GM12875 (cell line): ENCODE measurements around the gene IZUMO4.

Experiments
- H3K4me3 ChIP-seq: one replicate; pipeline ENCODE4 v1.5.1; 2011; ENCODE audit warnings: low read depth, low read length, control low read depth
- TF ChIP-seq, protein P1 (sequence below): IDR thresholded peaks from 2 replicates; pipeline ENCODE4 v1.5.1; 2011; ENCODE audit warnings: low read depth, mild to moderate bottlenecking, control low read depth, inconsistent platforms, low read length, moderate library complexity, borderline replicate concordance; ENCODE audit not compliant: insufficient read depth

The IZUMO4 gene

DNA sequence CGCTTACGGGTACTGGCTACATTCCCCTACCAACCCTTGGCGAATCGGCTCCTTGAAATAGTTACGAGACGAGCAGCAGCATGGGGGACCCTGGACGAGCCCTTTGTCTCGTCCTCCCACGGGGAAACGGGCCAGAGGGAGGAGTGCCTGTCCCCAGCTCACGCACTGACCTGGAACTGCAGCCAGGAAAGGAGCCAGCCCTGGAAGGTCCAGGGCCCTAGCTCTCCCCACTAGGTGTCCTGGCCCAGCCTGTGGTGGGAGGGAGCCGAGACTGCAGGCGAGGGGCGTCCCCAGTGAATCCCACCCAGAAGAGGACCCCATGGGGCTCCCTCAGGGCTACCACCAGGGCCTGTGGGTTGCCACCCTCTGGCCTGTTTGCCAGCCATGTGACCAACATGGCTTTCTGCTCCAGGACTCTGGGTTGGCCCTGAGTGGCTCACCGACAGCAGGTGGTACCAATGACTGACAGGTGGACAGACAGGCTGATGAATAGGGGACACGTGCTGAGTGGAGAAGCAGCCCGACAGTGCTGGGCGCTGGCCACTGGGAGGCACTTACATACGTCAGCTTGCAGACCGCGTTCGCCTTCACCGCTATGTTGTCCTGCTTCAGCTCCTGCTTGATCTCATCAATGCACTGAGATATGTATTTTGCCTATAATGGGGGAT is 41.5 kb downstream of the IZUMO4 start:
- H3K4me3 ChIP-seq: no peak overlapping the region
- TF ChIP-seq, protein P1, sequence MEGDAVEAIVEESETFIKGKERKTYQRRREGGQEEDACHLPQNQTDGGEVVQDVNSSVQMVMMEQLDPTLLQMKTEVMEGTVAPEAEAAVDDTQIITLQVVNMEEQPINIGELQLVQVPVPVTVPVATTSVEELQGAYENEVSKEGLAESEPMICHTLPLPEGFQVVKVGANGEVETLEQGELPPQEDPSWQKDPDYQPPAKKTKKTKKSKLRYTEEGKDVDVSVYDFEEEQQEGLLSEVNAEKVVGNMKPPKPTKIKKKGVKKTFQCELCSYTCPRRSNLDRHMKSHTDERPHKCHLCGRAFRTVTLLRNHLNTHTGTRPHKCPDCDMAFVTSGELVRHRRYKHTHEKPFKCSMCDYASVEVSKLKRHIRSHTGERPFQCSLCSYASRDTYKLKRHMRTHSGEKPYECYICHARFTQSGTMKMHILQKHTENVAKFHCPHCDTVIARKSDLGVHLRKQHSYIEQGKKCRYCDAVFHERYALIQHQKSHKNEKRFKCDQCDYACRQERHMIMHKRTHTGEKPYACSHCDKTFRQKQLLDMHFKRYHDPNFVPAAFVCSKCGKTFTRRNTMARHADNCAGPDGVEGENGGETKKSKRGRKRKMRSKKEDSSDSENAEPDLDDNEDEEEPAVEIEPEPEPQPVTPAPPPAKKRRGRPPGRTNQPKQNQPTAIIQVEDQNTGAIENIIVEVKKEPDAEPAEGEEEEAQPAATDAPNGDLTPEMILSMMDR: no peak

DNA sequence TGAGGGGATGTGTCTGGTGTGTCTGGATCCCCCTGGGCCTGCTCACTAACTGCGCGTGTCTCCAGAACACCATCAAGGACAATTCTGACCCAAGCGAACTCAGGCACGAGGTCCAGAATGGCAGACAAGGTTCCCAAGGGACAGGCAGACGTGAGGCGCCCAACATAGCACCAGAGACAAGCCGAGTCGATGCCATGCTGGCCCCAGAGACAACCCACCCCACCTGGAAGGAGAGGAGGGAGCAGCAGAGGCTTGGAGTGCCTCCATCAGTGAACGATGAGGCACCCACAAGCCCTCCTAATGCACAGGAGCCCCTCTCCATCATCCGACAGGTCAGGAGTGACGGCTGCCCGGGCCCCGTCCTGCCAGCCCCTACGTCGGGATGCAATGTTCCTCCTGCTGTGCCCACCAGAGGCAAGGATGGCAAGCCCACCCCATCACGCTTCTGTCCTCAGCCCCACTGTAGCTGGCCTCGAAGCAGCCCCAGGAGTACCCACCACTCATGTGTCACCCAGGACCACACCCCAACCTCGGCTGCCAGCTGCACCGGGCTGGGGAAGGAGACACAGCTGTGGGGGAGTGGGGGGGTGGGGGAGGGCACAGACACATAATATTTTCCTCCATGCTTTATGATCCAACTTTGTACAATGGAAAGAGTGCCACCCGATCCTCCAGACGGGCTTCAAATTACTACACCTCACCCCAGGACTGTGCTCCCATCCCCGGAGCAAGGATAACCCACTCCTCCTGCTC is 42.8 kb downstream of the IZUMO4 start:
- H3K4me3 ChIP-seq: no peak overlapping the region
- TF ChIP-seq, protein P1: no peak

DNA sequence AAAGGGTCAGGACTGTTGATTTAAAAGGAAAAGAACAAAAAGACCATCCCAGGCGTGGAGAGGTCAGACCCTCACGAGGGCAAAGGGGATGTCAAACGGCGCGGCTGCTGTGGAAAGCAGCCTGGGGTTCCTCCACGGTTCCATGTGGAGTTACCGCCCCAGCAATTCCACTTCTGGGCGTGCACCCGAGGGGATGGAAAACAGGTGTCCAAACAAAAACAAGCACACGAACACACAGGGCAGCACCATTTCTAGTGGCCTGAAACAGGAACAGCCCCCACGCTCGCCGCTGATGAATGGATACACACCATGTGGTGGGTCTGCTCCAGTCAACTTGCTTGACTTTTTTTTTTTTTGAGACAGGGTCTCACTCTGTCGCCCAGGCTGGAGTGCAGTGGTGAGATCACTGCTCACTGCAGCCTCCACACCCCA is 43.4 kb downstream of the IZUMO4 start:
- TF ChIP-seq, protein P1: no peak
- no peak overlapping the region for H3K4me3 ChIP-seq

DNA sequence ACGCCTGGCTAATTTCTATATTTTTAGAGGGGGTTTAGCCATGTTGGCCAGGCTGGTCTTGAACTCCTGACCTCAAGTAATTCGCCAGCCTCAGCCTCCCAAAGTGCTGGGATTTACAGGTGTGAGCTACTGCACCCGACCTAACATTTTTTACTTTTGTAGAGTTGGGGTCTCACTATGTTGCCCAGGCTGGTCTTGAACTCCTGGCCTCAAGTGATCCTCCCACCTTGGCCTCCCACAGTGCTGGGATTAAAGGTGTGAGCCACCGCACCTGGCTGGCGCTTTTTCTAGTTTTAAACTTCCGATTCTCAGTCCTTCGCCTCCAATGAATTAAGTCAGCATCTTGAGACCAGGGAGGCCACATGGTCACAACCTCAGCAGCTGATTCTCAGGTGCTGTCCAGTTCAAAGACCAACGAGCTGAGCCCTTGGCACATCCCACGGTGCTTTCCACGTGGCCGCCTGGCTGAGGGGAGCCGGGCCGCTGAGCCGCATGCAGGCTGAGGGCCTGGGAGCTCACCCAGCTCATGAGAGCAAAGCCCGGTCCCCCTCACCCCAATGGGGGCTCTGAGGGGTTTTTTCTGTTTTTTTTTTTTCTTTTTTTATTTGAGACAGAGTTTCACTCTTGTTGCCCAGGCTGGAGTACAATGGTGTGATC is 45.6 kb downstream of the IZUMO4 start:
- no peak overlapping the region for H3K4me3 ChIP-seq
- TF ChIP-seq, protein P1: no peak

DNA sequence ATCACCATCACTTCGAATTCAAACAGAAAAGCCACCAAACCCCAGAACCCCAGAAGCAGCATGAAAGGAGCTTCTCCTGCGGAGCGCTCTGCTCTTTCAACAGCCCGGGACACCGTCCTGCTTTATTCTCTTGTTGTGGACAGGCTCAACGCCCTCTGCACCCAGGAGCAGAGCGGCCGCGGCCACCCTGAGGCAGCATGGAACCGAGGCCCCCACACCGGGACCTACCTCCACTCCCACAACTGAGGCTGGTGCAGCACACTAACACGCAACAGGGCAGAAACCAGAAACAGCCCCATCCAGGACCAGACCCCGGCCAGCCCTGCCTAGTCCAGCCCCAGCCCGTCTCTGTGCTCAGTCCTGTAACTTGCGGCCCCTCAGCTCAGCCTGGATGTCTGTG is 47.5 kb downstream of the IZUMO4 start:
- H3K4me3 ChIP-seq: no peak overlapping the region
- TF ChIP-seq, protein P1: no peak

DNA sequence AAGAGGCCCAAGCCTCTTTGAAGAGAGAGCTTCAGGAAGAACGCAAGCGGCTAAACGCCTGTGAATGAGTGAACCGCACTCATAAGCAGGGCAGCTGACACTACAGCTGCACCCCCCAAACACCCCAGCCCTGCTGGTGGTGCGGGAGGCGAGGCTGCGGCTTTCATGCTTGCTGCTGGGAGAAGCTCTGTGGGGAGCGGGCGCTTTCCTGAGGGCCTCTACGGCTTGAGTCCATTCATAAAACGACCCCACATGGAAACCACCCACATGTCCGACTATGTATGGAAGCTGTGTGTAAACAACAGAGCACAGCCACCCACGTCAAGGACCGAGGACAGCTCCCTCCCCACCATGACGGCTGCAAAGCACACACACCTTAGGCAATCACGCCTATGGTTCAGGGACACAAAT is 49.1 kb downstream of the IZUMO4 start:
- TF ChIP-seq, protein P1: no peak
- no peak overlapping the region for H3K4me3 ChIP-seq

DNA sequence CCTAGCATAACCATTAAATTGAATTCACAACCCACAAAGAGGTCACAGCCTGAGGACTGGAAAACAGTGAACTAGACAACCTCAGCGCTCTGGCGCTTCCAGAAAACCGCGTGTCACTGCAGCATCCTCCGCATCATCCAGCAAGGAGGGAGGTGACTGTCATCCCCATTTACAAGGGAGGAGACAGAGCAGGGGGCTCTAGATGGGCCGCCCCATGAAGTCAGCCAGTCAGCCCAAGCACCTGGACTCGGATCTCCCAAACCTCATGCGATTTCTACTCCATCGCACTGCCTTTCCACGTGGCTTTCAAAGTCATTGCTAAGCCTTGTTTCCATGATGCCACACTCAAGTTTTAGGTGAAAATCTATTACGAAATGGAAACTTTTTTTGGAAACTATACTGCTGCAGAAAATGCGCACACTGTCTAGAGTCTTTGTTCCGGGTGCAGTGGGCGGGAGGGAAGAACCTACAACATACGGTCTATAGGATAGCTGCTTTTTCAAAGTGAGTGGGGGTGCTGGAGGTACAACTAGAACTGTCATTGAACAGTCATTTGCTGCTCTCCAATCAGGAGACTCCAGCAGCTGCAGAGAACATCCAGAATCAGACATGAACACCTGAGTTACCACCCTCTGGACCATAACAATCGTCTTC is 51.9 kb downstream of the IZUMO4 start:
- H3K4me3 ChIP-seq: no peak overlapping the region
- TF ChIP-seq, protein P1: no peak
